GM15510 (cell line): ENCODE results near the gene GINS2.

Experiments
- POLR2A ChIP-seq: IDR thresholded peaks from 3 replicates; pipeline ENCODE4 v1.6.1; 2011; ENCODE audit warnings: borderline replicate concordance; ENCODE audit not compliant: insufficient read length; ENCODE audit errors: extremely low read depth

The GINS2 gene

DNA sequence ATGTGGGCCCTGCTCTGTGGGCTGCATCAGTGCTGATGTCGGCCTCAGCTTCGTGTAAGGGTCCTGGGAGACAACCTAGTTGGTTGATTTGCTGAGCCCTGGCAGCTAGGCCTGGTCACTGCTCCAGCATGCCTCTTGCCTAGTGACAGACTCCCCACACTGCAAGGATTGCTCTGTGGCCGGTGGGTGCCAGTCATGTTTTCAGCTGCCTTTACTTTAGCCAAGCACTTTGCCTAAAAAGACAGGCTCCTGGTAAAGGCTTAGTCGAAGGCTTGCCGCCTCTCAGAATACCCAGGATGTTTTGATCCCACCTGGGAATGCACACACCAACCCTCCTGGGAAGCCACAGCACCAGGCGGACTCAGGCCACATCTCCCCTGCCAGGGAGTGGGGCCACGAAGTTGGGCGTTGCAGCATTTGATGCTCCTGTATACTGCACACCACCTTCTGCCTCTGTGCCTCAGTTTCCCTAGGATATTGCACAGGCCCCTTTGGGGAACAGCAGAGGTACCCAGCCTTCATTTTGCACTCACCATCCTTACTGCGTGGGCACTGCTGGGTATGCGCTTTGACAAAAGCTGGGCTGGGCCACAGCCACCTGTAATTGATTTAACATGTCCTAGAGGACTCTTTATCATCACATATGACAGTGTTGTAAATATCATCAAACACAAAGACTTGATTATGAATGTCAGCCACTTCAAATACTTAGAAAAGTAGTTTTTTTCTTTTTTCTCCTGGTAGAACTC is 19.9 kb downstream of the GINS2 start:
- no peak for TF ChIP-seq POLR2A

DNA sequence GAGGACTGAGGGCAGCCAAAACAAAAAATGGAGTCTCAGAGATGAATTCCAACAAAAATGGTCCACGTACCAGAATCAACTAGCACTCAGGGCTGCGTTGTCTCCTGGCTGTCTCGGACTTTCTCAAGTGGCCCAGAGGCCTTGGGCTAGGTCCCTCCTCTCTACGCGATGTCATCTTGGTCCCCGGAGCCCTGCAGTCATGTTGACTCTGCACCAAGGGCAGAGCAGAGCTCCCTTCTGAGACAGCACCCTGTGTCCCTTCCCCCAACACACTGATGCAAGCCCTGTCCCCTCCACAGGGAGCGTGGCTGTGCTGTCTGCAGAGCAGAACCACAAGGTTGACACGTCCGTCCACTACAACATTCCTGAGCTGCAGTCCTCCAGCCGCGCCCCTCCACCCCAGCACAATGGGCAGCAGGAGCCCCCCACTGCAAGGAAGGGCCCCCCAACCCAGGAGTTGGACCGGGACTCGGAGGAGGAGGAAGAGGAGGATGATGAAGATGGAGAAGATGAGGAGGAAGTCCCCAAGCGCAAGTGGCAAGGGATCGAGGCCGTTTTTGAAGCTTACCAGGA is 20.8 kb downstream of the GINS2 start:
- TF ChIP-seq POLR2A: no peak

DNA sequence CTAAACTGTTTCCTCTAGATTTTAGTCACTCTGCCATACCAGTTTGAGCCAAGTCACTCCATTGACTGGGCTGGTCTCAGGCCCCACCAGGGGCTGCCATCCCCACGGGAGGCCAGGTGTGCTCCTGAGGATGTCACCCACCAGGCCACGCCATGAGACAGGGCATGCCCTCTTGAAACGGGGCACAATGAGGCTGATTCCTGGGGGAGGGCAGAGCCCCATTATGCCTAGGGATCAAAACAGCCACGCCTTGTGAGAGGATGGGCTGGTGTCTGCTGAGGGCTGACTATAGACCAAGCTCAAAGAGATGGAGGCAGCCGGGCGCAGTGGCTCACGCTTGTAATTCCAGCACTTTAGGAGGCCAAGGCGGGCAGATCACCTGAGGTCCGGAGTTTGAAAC is 21.5 kb downstream of the GINS2 start:
- no peak for TF ChIP-seq POLR2A

DNA sequence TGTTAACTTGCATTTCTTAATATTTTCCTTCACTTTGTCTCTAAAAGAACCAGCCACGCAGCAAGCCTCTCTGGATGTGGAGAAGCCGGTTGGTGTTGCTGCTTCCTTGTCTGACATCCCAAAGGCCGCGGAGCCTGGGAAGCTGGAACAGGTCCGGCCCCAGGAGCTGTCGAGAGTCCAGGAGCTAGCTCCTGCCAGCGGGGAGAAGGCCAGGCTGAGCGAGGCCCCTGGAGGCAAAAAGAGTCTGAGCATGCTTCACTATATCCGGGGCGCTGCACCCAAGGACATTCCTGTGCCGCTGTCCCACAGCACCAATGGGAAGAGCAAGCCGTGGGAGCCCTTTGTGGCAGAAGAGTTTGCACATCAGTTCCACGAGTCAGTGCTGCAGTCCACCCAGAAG is 22.8 kb downstream of the GINS2 start:
- no peak for TF ChIP-seq POLR2A

DNA sequence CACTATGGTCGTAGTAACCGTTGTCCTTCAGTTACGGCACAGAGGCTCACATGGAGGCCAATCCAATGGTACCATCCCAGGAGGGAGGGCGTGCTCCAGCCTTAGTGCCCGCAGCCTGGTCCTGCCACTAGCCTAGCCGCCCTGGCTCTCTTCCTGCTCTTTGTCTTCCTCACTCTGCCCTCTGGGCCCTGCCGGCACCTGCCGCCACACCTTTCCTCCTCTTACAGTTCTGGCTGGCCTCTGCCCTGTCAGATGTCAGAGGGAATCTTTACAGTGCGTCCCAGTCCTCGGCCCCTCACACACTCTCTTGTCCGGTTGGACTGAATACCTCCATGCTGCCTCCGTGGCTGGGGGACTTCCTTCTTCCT is 23.4 kb downstream of the GINS2 start:
- no peak for TF ChIP-seq POLR2A

DNA sequence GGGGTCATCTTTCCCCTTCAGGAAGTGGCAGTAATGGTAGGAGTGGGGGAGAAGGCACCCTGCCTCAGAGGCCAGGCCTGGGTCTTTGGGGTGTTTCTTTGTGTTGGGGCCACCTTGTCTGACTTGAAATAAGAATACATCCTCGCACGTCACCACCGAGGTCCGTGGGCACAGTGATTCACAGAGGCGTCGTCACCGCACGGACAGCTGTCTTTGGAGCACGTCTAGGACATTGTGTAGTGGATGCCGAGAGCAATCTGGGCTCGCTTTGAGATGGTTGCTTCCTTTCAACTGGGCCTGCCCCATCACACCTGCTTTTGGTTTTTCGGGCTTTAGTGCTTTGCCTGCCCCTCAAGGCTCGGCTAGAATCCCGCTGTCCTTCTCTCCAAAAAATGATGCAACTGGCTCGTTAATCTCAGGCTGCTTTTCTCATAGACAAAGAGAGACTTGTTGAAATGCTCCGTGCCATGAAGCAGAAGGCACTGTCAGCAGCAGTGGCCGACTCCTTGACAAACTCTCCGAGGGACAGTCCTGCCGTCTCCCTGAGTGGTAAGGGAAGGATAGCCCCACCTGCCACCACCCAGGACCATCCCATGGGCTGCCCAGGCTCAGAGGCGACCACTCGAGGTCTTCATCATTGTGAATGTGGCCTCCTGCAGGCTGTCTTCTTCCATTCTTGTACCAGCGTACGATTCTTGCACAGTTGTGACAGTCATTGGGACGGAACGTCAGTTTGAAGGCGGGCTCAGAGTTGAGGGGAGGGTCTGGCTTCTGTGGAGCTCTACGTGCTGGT is 24.0 kb downstream of the GINS2 start:
- TF ChIP-seq POLR2A: no peak

DNA sequence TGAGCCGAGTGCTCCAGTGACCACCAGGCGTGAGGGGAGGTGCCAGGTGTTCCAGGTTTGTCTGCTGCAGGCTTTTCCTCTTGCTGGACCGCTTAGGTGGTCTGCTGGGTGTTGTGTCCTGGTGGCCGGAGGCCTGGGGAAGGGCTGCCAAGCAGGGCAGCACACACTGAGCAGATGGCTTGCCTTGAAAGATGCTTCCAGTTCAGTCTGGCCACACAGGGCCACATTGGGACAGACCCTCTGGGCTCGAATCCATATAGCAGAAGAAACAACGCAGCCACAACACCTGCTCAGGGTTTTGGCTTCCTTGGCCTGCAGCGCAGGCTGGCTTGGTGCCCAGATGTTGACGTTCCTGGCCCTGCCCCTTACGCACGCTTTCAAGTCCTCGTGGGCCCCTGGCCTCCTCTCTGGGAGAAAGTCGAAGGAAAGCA is 24.8 kb downstream of the GINS2 start:
- no peak for TF ChIP-seq POLR2A

DNA sequence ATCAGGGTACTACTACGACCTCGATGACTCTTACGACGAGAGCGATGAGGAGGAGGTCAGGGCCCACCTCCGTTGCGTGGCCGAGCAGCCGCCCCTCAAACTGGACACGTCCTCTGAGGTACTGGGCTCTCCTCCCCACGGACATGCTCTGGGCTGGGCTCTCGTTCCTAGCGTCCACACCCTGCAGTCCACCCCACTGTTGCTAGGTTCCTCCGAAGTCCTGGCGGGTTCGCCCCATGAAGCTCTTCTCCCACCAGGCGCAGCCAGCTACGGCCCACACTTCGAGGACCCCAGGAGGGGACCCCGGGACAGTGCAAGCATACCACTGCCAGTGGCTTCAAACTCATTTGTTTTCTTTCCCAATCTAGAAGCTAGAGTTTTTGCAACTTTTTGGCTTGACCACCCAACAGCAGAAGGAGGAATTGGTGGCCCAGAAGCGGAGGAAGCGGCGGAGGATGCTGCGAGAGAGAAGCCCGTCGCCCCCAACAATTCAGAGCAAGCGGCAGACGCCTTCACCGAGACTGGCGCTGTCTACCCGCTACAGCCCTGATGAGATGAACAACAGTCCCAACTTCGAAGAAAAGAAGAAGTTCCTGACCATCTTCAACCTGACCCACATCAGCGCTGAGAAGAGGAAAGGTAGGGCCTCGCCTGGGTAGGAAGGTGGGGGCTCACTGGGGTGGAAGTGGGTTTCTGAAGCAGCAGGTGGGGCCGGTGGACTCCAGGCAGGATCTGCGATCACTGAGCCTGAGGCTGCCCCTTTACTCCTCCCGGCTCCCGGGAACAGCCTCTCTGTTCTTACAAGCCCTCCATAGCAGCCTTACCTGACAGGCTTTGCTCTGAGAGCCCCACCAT is 25.6 kb downstream of the GINS2 start:
- no peak for TF ChIP-seq POLR2A

DNA sequence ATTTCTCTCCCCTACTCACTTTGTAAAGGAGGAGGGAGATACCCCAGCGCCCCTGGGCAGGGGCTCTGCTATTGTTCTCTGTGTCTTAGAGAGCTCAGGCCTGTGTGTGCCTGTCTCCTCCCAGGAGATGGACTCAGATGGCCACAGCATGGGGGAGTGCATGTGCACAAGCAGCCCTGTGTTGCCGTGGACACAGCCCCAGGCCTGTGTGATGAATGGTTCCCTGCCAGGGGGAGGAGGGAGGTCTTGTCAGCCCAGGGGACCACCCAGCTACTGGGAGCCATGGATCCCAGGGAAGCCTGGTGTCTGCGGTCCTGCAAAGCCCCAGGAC is 26.3 kb downstream of the GINS2 start:
- no peak for TF ChIP-seq POLR2A

DNA sequence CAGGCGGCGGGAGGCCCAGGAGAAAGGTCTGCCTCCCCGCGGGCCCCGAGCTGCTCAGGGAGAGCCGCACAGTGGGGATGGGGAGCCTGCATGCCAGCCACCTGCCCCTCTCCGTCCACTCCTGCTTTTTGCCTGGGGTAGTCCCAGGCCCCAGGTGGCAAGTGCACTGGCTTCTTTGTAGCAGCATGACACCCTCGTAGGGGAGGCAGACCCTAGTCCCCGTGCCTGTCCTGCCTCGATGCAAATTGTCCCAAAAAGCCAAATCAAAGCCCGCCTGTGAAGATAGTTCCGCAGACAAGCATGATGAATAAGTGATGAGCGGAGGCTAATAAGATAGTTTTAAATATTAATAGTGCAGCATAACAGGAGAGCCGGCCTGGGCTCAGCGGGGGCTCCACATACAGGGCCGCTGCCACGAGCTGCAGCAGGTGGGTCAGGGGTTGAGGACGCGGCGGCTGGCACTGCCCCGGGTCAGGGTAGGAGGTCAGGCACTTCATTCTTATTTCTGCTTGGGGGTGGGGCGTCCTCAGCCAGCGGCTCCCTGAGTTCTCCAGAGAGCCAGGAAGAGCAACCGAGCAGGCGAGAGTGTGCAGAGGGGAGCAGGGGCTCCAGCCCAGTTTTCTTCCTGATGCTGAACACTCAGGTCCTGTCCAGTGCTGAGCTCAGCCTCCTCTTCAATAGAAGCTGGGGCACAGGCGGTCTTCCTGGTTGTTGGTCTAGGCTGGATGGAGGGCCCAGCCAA is 26.8 kb downstream of the GINS2 start:
- no peak for TF ChIP-seq POLR2A

DNA sequence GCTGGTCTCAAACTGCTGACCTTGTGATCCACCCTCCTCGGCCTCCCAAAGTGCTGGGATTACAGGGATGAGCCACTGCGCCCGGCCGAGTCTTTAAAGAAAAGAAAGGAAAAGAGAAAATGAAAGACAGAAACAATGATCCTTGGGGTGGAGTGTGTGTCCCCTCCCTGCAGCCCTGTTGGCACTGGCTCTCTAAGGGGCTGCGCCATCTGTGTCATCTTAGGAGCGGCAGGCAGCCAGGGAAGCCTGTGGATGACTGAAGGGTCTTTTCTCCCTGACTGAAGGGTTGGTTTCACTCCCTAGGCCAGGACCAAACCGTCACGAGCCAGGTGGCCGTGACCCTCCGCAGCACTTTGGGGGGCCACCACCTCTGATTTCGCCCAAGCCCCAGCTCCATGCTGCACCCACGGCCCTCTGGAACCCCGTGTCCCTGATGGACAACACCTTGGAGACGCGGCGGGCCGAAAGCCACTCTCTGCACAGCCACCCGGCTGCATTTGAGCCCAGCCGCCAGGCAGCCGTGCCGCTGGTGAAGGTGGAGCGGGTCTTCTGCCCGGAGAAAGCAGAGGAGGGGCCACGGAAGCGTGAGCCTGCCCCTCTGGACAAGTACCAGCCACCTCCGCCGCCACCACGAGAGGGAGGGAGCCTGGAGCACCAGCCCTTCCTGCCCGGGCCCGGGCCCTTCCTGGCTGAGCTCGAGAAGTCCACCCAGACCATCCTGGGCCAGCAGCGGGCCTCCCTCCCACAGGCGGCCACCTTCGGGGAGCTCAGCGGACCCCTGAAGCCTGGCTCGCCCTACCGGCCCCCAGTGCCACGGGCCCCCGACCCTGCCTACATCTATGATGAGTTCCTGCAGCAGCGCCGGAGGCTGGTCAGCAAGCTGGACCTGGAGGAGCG is 27.7 kb downstream of the GINS2 start:
- no peak for TF ChIP-seq POLR2A

DNA sequence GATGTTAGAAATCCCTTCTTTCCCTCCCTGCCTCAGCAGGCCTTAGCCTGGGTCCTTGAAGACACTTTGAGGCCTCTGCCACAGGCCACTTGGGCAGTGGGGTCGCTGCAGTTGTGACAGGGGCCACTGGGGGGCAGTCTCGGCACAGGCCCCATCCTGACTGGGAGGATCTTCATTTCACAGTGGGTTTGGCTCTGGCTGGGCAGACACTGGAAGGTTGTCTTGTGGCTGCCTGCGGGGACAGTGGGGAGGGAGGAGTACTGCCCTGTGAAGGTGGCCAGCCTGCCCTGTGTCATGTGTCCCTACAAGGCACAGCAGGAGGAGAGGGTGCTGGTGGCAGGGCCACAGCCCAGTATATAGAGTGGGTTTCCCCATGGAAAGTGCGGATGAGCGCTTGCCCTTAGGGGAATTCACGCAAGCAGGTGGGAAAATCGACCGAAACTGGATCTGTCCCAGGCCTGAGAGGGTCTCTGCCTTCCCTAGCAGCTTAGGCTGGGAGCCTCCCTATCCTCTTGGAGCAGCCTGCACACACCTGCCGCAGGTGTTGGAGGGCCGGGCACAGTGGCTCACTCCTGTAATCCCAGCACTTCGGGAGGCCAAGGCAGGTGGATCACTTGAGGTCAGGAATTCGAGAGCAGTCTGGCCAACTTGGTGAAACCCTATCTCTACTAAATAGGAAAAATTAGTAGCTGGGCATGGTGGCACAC is 28.8 kb downstream of the GINS2 start:
- TF ChIP-seq POLR2A: no peak

DNA sequence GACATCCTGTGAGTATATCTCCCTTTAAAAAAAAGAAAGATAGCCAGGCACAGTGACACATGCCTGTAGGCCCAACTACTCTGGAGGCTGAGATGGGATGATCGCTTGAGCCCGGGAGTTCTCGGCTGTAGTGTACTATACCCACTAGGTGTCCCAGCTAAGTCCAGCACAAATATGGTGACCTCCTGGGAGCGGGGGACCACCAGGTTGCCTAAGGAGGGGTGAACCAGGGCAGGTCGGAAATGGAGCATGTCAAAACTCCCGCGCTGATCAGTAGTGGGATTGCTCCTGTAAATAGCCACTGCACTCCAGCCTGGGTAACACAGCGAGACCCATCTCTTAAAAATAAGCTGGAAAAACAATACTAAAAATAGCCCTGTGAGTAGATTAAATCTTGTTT is 29.4 kb downstream of the GINS2 start:
- TF ChIP-seq POLR2A: no peak
